COLO668 (cell line): ENCODE results near the gene BAX.

ENCODE experiments used
- DNase-seq: peaks from one replicate; lab custom pipeline; 2025; ENCODE audit not compliant: unreplicated experiment; lab: John Stamatoyannopoulos, UW

Gene BAX

DNA sequence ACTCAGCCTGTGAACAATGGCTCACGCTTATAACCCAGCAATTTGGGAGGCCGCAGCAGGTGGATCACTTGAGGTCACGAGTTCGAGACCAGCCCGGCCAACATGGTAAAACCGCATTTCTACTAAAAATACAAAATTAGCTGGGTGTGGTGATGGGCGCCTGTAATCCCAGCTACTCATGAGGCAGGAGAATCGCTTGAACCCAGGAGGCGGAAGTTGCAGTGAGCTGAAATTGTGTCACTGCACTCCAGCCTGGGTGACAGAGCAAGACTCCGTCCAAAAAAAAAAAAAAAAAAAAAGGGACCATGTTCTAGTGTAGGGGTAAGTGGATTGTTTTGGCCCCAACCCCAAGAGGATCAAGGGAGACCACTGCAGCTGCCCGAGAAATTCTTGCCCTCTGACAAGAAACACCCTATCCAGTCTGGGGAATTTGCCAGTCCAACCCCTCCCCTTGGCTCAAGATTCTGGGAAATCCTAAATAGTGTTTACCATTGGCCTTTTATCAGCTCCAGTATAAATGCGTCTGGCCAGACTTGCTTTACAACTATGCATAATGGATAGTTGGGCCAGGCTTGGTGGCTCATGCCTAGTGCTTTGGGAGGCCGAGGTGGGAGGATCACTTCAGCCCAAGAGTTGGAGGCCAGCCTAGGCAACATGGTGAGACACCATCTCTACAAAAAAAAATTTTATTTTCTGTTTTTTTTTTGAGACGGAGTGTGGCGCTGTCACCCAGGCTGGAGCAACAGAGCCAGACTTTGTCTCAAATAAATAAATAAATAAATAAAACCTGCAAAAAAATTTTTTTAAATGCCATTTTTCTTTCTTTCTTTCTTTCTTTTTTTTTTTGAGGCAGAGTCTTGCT is 26.3 kb upstream of the BAX start:
- no peak for DNase-seq

DNA sequence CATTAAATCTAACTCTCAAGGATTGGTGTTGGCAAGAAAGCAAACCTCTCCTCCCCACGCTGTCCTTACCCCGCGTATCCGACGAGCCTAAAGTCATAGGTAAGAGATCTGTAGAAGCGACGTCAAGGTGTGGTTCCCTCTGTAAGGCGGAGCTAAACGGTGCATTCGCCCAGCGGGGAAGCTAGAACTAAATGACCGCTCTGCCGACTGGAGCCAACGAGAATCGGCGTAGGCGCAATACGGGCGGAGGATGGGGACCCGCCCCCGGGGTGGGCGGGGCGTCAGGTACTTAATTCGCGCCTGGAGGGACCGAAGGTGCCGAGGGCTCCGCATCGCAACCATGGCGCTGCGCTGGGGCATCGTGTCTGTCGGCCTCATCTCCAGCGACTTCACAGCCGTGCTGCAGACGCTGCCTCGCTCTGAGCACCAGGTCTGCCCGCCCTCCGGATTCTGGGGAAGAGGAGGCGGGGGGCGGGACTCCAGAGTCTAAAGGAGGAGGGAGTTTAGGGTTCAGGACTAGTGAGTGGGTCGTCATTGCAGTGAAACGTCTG is 21.2 kb upstream of the BAX start, which contains the start of gene DHDH:
Gene DHDH, plus strand, starts transcription at position 318 of the 551 bp plus-strand sequence. Its CDS starts 23 bp downstream, at position 341.
- peak; percentile 91 for DNase-seq

DNA sequence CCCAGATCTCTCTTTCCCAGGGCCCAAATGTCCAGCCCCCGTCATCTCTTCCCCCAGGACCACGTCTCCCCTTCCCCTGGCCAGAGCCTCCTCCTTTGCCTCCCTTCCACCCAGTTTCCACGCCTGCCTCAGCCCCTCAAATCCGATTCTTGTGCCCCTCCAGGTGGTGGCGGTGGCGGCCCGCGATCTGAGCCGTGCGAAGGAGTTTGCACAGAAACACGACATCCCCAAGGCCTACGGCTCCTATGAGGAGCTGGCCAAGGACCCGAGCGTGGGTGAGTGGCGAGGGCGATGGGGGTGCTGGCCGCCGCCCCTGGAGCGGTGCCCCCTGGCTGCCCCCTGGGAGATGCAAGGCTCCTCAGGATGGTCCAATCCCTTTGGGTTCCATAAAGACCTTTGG is 19.8 kb upstream of the BAX start:
- no peak for DNase-seq

DNA sequence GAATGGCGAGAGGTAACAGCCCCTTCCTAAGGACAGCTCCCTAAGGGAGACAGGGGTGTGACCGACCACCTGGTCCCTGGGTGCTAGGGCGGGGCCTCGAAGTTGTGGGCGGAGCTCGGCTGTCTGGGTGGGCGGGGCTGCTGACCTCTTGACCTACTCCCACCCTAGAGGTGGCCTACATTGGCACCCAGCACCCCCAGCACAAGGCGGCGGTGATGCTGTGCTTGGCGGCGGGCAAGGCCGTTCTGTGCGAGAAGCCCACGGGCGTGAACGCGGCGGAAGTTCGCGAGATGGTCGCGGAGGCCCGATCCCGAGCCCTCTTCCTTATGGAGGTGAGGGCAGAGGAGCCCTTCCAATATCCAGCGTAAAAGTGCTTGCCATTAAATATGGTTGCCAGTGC is 18.8 kb upstream of the BAX start:
- DNase-seq: no peak

DNA sequence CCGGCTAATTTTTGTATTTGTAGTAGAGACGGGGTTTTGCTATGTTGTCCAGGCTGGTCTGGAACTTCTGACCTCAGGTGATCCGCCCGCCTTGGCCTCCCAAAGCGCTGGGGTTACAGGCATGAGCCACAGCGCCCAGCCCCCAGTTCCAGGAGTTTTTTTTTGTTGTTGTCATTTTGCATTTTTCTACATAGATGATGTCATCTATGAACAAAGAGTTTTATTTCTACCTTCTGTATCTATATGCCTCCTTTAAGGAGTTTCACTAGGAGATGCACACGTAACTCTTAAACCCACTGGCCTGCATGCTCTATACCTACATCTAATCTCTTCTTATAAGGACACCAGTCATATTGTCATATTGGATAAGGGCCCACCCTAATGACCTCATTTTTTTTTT is 16.4 kb upstream of the BAX start:
- DNase-seq: no peak

DNA sequence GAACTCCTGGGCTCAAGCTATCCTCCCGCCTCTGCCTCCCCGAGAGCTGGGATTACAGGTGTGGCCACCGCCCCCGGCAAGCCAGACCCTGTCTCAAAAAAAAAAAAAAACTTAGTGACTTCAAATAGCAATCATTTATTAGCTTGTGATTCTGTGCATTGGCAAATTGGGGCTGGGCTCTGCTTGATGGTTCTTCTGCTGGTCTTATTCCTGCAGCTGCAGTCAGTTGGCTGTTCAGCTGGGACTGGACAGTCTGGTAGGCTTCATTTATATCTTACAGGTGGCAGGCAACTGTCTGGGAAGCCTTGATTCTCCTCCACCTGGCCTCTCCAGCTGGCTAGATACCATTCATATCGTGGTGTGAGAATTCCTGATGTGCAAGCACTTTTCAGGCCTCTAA is 13.8 kb upstream of the BAX start:
- no peak for DNase-seq

DNA sequence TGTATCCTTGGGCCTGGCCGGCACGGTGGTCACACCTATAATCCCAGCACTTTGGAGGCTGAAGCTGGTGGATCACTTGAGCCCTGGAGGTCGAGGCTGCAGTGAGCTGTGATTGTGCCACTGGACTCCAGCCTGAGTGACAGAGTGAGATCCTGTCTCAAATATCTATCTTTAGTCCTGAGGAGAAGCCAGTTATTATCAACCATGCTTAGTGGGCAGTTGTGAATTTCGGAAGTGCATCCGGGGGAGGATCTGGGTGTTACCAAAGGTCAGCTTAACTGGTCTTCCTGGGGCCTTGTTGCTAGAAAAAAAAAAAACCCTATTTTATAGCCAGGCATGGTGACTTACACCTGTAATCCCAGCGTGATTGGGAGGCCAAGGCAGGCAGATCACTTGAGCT is 11.6 kb upstream of the BAX start:
- DNase-seq: no peak

DNA sequence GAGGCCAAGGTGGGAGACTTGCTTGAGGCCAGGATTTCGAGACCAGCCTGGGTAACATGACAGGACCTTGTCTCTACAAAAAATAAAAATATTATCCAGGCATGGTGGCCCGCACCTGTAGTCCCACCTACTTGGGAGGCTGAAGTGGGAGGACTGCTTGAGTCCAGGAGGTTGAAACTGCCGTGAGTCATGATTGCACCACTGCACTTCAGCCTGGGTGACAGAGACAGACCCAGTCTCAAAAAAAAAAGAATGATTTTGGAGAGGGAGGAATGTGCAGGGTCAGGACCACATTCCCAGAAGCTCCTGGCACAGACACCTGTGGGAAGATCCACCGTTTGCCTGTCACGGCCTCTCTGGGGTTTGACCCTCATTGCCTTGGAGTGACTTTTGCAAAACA is 9.3 kb upstream of the BAX start:
- DNase-seq: no peak

DNA sequence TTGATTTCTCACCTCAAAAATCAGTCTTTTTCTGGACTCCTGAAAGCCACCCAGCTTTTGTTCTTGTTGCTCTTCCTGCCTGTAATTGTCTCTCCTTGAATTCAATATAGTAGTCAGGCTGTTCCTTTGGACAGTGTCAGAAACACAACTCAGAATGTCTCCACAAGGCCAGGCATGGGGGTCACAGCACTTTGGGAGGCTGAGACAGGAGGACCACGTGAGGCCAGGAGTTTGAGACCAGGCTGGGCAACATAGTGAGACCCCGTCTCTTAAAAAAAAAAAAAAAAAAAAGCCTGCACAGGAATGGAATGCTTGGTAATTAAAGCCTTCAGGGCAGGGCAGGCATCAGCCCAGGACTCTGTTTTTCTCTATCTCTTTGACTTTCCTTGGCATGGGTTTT is 8.9 kb upstream of the BAX start:
- DNase-seq: no peak

DNA sequence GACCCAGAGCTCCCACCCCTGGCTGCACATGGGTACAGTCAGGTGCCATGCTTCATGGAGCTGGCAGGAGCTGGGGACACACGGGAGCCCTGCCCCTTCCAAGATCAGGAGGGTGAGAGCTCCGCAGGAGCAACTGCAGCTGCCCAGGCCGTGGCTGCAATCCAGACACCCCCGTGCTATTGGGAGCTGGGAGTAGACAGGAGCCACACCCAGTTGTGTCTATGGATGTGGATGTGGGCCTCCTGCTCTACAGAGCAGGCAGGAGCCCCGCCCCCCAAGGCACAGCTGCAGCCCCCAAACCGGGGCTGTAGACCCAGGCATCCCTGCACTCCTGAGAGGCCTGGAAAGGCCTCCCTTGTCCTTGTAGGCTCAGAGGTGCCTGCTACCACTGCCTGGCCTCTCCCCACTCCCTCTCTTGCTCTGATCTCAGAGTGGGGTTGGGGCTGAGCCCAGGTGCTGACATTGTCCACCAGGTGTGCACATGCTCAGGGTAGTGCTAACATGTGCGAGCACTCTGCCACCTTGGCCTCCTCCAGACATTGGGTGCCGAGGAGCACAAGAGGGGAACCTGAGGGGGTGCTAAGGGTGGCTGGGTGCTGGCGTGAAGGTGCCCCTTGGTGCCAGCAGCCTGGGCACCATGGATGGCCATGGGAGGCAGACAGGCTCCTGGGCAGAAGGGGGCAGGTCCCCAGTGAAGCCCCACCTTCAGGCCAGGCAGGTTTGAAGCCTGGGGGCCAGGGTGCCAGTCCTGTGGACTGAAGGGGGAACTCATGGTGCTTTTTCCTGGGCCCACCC is 8.0 kb upstream of the BAX start:
- no peak for DNase-seq

DNA sequence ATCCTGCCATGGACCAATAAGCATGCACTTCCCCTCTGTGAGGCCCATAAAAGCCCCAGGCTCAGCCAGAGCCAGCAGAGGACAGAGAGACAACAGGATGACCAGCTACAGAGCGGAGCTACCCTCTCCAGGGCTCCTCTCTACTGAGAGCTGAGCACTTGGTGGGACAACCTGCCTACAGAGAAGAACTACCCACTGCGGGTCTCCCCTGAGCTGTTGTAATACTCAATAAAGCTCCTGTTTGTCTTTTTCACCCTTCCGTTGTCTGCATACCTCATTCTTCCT is 7.5 kb upstream of the BAX start:
- no peak for DNase-seq

DNA sequence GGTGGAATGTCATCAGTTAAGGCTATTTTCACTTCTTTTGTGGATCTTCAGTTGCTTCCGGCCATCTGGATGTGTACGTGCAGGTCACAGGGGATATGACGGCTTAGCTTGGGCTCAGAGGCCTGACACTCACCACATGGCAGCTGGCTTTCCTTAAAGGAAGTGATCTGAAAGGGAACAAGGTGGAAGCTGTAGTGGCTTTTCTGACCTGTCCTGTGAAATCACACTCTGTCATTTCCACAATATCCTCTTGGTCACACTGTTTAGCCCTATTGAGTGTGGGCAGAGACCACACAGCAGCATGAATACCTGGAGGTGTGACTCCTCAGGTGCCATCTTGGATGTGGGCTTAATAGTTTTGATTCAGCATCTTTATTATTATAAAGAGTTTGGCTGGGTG is 4.5 kb upstream of the BAX start:
- no peak for DNase-seq

DNA sequence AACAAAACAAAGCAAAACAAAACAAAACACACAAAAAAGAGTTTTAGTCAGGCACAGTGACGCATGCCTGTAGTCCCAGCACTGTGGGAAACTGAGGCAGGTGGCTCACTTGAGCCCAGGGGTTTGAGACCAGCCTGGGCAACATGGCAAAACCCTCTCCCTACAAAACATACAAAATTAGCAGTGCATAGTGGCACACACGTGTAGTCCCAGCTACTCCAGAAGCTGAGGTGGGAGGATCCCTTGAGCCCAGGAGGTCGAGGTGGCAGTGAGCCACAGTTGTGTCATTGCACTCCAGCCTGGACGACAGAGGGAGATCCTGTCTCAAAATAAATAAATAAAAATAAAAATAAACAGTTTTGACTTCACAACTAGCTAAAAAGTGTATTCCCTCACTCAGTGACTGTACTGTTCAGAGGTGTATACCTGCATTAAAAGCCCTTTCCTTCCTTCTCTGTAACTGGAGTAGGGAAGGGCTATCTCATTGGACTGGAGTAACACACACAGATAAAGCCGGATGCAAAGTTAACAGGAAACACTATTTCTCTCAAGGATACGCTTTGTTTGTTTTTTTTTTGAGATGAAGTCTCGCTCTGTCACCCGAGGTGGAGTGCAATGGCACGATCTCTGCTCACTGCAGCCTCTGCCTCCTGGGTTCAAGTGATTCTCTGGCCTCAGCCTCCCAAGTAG is 3.7 kb upstream of the BAX start:
- no peak for DNase-seq

DNA sequence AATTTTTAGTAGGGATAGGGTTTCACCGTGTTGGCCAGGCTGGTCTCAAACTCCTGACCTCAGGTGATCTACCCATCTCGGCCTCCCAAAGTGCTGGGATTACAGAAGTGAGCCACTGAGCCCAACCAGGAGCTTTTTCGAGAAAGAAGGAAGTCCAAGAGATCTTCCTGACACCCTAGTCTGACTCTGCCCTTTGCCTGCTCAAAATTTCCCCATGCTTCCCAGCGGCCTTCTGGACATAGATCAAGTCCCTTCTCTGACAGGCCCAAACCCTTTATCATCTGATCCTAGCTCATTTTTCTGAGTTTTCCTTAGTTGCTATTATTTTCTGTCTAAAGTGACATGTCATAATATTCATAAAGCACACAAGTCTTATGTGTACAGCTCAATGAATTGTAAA is 1.5 kb upstream of the BAX start:
- DNase-seq: no peak

DNA sequence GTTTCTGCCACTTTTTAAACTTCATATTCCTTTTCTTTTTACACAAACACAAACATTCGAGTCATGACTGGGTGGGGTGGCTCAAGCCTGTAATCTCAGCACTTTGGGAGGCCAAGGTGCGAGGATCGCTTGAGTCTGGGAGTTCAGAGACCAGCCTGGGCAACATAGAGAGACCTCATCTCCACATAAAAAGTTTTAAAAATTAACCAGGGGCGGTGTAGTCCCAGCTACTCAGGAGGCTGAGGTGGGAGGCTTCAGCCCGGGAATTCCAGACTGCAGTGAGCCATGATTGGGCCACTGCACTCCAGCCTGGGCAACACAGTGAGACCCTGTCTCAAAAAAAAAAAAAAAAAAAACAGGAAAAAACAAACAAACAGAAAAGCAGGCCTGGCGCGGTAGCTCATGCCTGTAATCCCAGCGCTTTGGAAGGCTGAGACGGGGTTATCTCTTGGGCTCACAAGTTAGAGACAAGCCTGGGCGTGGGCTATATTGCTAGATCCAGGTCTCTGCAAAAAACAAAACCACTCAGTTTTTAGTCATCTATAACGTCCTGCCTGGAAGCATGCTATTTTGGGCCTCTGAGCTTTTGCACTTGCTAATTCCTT is 583 bp upstream of the BAX start:
- DNase-seq: no peak

DNA sequence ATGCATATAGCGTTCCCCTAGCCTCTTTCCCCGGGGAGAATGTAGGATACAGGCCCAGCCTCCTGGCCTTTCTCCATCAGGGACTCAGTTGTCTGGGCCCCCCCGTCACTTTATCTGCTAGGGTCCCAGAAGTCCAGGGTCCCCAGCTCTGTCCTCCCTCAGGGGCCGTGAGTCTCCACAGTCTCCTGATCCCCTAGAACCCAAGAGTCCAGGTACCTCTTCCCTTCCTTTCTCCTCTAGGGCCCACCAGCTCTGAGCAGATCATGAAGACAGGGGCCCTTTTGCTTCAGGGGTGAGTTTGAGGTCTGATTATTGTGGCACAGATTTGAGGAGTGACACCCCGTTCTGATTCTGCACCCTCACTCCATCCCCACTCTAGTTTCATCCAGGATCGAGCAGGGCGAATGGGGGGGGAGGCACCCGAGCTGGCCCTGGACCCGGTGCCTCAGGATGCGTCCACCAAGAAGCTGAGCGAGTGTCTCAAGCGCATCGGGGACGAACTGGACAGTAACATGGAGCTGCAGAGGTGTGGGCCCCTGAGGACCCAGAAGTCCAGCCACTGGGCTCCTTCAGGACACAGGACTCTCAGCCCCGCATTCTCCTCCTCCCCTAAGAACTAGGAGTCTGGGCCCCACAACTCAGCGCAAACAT is 758 bp downstream of the BAX start:
- no peak for DNase-seq

DNA sequence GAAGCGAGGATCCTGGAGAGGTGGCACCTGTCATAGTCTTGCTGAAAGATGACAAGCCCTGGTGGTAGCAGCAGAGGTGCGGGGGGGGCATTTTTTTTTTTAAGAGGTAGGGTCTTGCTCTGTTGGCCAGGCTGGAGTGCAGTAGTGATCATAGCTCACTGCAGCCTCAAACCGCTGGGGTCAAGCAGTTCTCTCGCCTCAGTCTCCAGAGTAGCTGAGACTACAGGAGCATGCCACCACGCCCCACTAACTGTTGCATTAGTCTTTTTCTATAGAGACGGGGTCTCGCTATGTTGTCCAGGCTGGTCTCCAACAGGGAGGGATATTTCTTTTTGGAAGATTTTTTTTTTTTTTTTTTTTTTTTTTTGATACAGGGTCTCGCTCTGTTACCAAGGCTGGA is 3.3 kb downstream of the BAX start:
- DNase-seq: no peak

DNA sequence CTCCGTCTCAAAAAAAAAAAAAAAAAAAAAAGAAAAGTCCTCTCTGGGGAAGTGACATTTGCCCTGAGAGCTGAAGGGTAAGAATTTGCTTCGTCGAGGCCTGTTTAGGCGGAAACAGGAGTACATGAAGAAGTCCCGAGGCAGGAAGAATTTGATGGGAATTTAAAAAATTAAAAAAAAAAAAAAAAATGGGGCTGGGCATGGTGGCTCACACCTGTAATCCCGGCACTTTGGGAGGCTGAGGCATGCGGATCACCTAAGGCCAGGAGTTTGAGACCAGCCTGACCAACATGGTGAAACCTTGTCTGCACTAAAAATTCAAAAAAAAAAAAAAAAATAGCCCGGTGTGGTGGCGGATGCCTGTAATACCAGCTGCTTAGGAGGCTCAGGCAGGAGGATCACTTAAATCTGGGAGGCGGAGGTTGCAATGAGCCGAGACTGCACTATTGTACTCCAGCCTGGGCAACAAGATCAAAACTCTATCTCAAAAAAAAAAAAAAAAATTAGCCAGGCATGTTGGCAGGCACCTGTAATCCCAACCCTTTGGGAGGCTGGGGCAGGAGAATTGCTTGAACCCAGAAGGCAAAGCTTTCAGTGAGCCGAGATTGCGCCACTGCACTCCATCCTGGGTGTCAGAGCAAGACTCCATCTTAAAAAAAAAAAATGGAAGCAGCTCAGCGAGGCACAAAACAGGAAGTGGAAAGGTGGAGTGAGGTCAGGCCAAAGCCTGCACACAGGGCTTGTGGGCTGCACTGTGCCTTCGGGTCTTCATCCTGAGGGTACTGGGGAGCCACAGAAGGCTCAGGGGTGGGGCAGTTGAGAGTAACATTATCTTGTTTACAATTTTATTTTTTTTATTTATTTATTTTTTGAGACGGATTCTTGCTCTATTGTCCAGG is 4.9 kb downstream of the BAX start:
- DNase-seq: no peak

DNA sequence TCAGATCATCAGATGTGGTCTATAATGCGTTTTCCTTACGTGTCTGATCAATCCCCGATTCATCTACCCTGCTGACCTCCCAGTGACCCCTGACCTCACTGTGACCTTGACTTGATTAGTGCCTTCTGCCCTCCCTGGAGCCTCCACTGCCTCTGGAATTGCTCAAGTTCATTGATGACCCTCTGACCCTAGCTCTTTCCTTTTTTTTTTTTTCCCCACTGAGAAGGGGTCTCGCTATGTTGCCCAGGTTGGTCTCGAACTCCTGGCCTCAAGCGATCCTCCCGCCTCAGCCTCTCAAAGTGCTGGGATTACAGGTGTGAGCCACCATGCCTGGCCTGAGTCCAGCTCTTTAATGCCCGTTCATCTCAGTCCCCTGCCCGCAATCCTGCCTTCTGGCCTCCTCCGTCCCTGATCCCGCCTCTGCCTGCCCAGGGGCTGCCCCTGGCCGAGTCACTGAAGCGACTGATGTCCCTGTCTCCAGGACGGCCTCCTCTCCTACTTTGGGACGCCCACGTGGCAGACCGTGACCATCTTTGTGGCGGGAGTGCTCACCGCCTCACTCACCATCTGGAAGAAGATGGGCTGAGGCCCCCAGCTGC is 6.5 kb downstream of the BAX start:
- no peak for DNase-seq
